Measurements from ENCODE around the gene P4HTM.

Gene P4HTM

GRCh38 chr3:49017971-49018706, 28.1 kb downstream of the P4HTM start, which contains the start of gene DALRD3:
Gene DALRD3, minus strand, starts transcription at chr3:49018580. Its CDS starts 16 bp downstream, at chr3:49018564.
- Mint-ChIP-seq H3K4me1 (ENCODE audit: low read depth in 2 of 2) (peaks cover 13 to 48% of the 10 kb centered on the region in 2 donors), H3K27ac (peak within 1 kb of the TSS; percentile 76 to 83), H3K9me3 (no peaks in the 10 kb centered on the region), H3K4me3 (peak within 1 kb of the TSS; percentile 91 to 96), H3K36me3 (ENCODE audit: insufficient read depth) (peaks cover 47% of the 10 kb centered on the region), H3K27me3 (no peaks in the 10 kb centered on the region)
- peak in 2 of 3 experiments; percentile 54 to 57 for DNase-seq
- ATAC-seq (replicated peaks): peak; percentile 23

- ATAC-seq (replicated peaks): no peak
- Mint-ChIP-seq H3K27me3 (no peaks in the 10 kb centered on the region), H3K9me3 (no peaks in the 10 kb centered on the region), H3K4me3 (peak overlapping the region; percentile 86 to 91), H3K36me3 (ENCODE audit: insufficient read depth) (peaks cover 50% of the 10 kb centered on the region), H3K4me1 (ENCODE audit: low read depth in 2 of 2) (peaks cover 14 to 43% of the 10 kb centered on the region in 2 donors), H3K27ac (peak overlapping the region; percentile 76 to 83)
- no peak for DNase-seq
These were observed 28.6 kb downstream of the P4HTM start for GRCh38 chr3:49018707-49019006.

DNA sequence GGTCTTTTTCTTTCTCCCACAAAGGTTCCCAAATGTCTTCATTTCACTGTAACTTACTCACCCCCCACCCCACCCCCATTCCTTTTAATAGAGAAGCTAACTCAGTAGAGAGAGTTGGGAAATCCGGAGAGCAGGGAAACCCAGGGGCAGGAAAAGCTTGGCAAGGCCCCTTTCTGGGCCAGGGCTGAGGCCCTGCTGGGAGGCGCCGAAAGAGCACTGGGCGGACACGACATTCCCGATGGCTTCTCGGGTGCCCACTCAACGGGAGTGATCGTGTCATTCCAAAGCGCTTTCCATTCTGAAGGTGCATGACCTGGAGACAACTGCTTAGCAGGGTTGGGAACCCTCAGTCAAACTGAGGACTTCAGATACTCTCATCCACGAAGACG, 29.9 kb downstream of the P4HTM start:
- Mint-ChIP-seq H3K9me3 (no peaks in the 10 kb centered on the region), H3K4me1 (ENCODE audit: low read depth in 2 of 2) (peaks cover 14 to 38% of the 10 kb centered on the region in 2 donors), H3K27me3 (no peaks in the 10 kb centered on the region), H3K36me3 (ENCODE audit: insufficient read depth) (peaks cover 53% of the 10 kb centered on the region), H3K27ac (peak overlapping the region; percentile 94 to 98), H3K4me3 (peak overlapping the region; percentile 91 to 96)
- no peak for ATAC-seq (replicated peaks)
- DNase-seq: no peak

GRCh38 chr3:49020330-49021212, 30.5 kb downstream of the P4HTM start:
- ATAC-seq (replicated peaks): no peak
- H3K27ac Mint-ChIP-seq: peak overlapping the region; percentile 94 to 98
- H3K36me3 Mint-ChIP-seq (ENCODE audit: insufficient read depth): peaks cover 53% of the 10 kb centered on the region
- H3K4me3 Mint-ChIP-seq: peak overlapping the region; percentile 91 to 96
- H3K9me3 Mint-ChIP-seq: no peaks in the 10 kb centered on the region
- DNase-seq: no peak
- H3K27me3 Mint-ChIP-seq: no peaks in the 10 kb centered on the region
- peaks cover 19 to 37% of the 10 kb centered on the region in 2 donors for H3K4me1 Mint-ChIP-seq (ENCODE audit: low read depth in 2 of 2)

- peak; percentile 75 for ATAC-seq (replicated peaks)
- H3K4me1 Mint-ChIP-seq (ENCODE audit: low read depth in 2 of 2): peaks cover 22 to 40% of the 10 kb centered on the region in 2 donors
These were observed 31.3 kb downstream of the P4HTM start for GRCh38 chr3:49021213-49021812.

DNA sequence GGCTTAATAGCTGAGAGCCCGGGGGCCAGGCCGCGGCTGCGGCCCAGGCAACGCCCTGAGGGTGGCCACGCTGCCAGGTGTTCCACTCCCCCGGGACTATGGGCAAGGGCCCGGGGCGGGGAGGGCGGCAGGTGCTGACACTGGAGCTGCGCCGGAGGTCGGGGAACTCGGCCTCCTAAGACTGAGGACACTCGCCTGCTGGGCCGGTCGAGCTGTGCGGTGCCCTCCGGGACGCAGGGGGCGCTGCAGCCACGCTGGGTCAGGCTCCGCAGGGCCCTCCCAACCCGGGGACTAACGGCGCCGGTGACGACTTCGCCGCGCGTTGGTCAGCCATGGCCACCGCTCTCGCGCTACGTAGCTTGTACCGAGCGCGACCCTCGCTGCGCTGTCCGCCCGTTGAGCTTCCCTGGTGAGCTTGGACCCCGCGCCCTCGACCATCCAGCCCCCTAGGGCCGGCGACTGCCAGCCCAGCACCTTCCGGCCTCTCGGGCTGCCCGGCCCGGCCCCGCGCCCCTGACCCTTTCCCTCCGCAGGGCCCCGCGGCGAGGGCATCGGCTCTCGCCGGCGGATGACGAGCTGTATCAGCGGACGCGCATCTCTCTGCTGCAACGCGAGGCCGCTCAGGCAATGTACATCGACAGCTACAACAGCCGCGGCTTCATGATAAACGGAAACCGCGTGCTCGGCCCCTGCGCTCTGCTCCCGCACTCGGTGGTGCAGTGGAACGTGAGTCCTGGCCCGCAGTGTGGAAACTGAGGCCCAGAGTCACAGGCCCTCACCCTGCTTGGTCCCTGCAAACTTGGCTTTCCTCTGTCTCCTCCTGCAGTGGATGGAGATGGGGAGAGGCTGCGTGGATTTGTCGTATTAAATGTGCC, 32.0 kb downstream of the P4HTM start, which contains the start of gene NDUFAF3:
Gene NDUFAF3 (plus strand): TSS at position 309 of the 875 bp plus-strand sequence. CDS start 24 bp downstream, at position 333.
- Mint-ChIP-seq H3K36me3 (ENCODE audit: insufficient read depth) (peaks cover 67% of the 10 kb centered on the region), H3K9me3 (no peaks in the 10 kb centered on the region), H3K4me1 (ENCODE audit: low read depth in 2 of 2) (peaks cover 23 to 37% of the 10 kb centered on the region in 2 donors), H3K27ac (peak within 1 kb of the TSS; percentile 94 to 98), H3K27me3 (no peaks in the 10 kb centered on the region), H3K4me3 (peak within 1 kb of the TSS; percentile 91 to 96)
- peak; percentile 91 to 93 (median 91) for DNase-seq
- ATAC-seq (replicated peaks): peak; percentile 80

More at GRCh38 chr3:49021213-49021812, 31.3 kb downstream of the P4HTM start:
- DNase-seq: peak; percentile 98 to 99 (median 98)
- Mint-ChIP-seq H3K36me3 (ENCODE audit: insufficient read depth) (peaks cover 60% of the 10 kb centered on the region), H3K27ac (peak overlapping the region; percentile 94 to 98), H3K9me3 (no peaks in the 10 kb centered on the region), H3K27me3 (no peaks in the 10 kb centered on the region), H3K4me3 (peak overlapping the region; percentile 91 to 96)

DNA sequence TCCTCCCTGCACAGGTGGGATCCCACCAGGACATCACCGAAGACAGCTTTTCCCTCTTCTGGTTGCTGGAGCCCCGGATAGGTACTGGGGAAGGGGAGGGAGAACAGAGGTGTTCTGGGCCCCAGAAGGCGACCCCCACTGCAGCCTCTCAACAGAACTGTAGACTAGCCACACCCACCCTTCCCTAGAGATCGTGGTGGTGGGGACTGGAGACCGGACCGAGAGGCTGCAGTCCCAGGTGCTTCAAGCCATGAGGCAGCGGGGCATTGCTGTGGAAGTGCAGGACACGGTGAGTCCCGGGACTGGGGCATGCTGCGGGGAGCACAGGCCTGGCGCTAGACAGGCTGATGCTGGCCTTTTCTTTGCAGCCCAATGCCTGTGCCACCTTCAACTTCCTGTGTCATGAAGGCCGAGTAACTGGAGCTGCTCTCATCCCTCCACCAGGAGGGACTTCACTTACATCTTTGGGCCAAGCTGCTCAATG, 32.7 kb downstream of the P4HTM start:
- Mint-ChIP-seq H3K36me3 (ENCODE audit: insufficient read depth) (peaks cover 73% of the 10 kb centered on the region), H3K9me3 (no peaks in the 10 kb centered on the region)

DNA sequence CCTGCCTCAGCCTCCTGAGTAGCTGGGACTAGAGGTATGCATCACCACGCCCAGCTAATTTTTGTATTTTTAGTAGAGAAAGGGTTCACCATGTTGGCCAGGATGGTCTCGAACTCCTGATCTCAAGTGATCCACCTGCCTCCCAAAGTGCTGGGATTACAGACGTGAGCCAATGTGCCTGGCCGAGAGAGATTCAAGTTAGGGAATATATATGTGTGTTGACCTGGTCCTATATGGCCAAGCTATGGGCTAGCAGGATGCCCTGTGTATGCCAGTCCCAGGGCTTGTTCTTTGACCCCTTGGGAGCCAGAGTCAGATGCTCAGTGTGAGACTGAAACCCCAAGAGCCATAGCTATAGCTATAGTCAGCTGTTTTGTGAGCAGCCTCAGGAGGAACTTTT, 33.7 kb downstream of the P4HTM start:
- DNase-seq (no peak), ATAC-seq (replicated peaks) (no peak)
- Mint-ChIP-seq H3K4me3 (peak overlapping the region; percentile 91 to 96), H3K27ac (peak overlapping the region in 1 of 2 donors; percentile 69), H3K9me3 (no peaks in the 10 kb centered on the region), H3K36me3 (ENCODE audit: insufficient read depth) (peaks cover 76% of the 10 kb centered on the region), H3K27me3 (no peaks in the 10 kb centered on the region), H3K4me1 (ENCODE audit: low read depth in 2 of 2) (peaks cover 33 to 36% of the 10 kb centered on the region in 2 donors)

More for the DNA sequence above, 32.7 kb downstream of the P4HTM start:
- no peaks in the 10 kb centered on the region for H3K27me3 Mint-ChIP-seq
- ATAC-seq (replicated peaks) (no peak), DNase-seq (no peak)
- H3K4me1 Mint-ChIP-seq (ENCODE audit: low read depth in 2 of 2): peaks cover 27 to 32% of the 10 kb centered on the region in 2 donors
- peak overlapping the region; percentile 94 to 98 for H3K27ac Mint-ChIP-seq
- peak overlapping the region; percentile 91 to 96 for H3K4me3 Mint-ChIP-seq

DNA sequence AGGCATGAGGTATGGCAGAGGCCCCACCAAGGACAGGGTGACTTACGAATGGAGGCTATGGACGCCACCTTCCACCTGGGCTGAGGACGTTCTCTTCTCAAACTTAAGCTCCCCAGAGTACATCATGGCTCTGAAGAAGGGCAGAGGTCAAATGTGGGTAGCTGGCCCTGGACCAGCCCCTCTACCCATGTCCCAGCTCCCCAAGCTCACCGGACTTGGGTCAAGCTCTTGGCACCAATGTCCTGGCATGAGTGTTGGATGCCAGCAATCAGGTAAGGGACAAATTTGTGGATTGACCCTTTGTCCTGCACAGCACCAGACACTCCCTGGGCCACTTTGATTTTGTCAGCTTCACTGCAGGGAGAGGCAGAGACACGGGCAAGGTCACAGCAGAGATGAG, 34.4 kb downstream of the P4HTM start:
- Mint-ChIP-seq H3K27ac (peak overlapping the region in 1 of 2 donors; percentile 99), H3K36me3 (ENCODE audit: insufficient read depth) (peaks cover 83% of the 10 kb centered on the region), H3K9me3 (no peaks in the 10 kb centered on the region), H3K4me3 (no peak overlapping the region), H3K4me1 (ENCODE audit: low read depth in 2 of 2) (peaks cover 38 to 42% of the 10 kb centered on the region in 2 donors), H3K27me3 (no peaks in the 10 kb centered on the region)
- DNase-seq (no peak), ATAC-seq (replicated peaks) (no peak)

DNA sequence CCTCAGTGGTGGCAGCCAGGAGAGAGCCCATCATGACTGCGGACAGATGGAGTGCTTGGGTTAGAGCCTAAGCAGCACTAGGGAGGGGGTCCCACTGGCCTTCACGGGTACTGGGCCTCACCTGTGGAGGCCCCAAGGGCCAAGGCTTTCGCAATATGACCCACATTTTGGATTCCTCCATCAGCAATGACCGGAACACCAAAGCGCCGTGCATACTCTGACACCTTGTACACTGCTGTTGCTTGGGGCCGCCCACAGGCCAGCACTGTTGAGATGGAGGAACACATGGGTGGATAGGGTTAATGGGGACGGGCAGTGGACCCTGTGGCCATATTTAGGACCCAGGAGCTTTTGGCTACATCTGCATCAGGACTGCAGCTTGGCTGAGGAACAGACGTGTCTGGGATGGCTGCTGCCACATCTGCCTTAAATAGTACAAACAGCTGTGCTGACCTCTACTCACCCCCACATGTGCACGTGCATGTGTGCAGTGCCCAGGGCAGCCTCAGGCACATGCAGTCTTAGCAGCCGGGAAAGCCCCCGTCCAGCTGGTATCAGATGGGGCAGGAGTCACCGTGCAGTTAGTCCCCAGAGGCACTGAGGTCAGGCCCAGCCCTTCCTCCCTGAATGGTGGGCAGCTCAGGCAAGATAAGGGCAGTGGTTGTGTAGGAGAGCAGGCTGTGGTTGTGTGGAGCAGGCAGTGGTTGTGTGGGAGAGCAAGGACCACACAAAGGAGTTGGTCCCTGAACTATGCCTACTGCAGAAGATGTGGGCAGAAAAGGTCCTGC, 35.2 kb downstream of the P4HTM start:
- Mint-ChIP-seq H3K9me3 (no peaks in the 10 kb centered on the region), H3K27ac (peak overlapping the region; percentile 91 to 99), H3K4me1 (ENCODE audit: low read depth in 2 of 2) (peaks cover 38 to 41% of the 10 kb centered on the region in 2 donors), H3K36me3 (ENCODE audit: insufficient read depth) (peaks cover 86% of the 10 kb centered on the region), H3K4me3 (no peak overlapping the region), H3K27me3 (no peaks in the 10 kb centered on the region)
- DNase-seq: no peak
- ATAC-seq (replicated peaks): no peak

- Mint-ChIP-seq H3K27me3 (no peaks in the 10 kb centered on the region), H3K27ac (peak overlapping the region; percentile 91 to 99), H3K4me3 (no peak overlapping the region), H3K9me3 (no peaks in the 10 kb centered on the region), H3K36me3 (ENCODE audit: insufficient read depth) (peaks cover 90% of the 10 kb centered on the region), H3K4me1 (ENCODE audit: low read depth in 2 of 2) (peaks cover 36% of the 10 kb centered on the region in 2 donors)
- ATAC-seq (replicated peaks) (no peak), DNase-seq (no peak)
These were observed 35.9 kb downstream of the P4HTM start for GRCh38 chr3:49025793-49026520.

All from effector memory CD8-positive, alpha-beta T cell (primary cell).